ENCODE results near the gene CMC2.

The CMC2 gene

GRCh38 chr16:81006813-81007695 is at the start of gene CMC2, which contains the start of gene CENPN:
Gene CMC2 (minus strand): TSS chr16:81006885. CDS start chr16:80997394, 9,491 bp downstream.
Gene CENPN (plus strand): TSS chr16:81007214. CDS start chr16:81011940, 4,726 bp downstream.
- DNase-seq = peak; percentile 84

GRCh38 chr16:81053761-81054160 is 47.1 kb upstream of the CMC2 start:
- no peak for DNase-seq

GRCh38 chr16:81042821-81043220 is 36.1 kb upstream of the CMC2 start:
- DNase-seq = no peak

GRCh38 chr16:81041696-81042095 is 35.0 kb upstream of the CMC2 start:
- DNase-seq = no peak

- no peak for DNase-seq
Measured at GRCh38 chr16:81040842-81041241, 34.2 kb upstream of the CMC2 start.

GRCh38 chr16:81040131-81040530 is 33.4 kb upstream of the CMC2 start:
- no peak for DNase-seq

- no peak for DNase-seq
Measured at GRCh38 chr16:81036751-81037350, 30.2 kb upstream of the CMC2 start.

GRCh38 chr16:81035975-81036750 is 29.5 kb upstream of the CMC2 start:
- DNase-seq = no peak

GRCh38 chr16:81035398-81035974 is 28.8 kb upstream of the CMC2 start, which contains the start of gene ATMIN:
Gene ATMIN (plus strand): TSS chr16:81035842. CDS start chr16:81035871, 29 bp downstream.
- peak; percentile 80 for DNase-seq

GRCh38 chr16:81029930-81030604 is 23.4 kb upstream of the CMC2 start:
- no peak for DNase-seq

- DNase-seq = no peak
Measured at GRCh38 chr16:81026429-81026828, 19.7 kb upstream of the CMC2 start.

GRCh38 chr16:81018496-81018895 is 11.8 kb upstream of the CMC2 start:
- DNase-seq = no peak

GRCh38 chr16:81014672-81015071 is 8.0 kb upstream of the CMC2 start:
- DNase-seq = no peak

- DNase-seq = no peak
Measured at GRCh38 chr16:81012974-81013373, 6.3 kb upstream of the CMC2 start.

GRCh38 chr16:81008505-81008789 is 1.8 kb upstream of the CMC2 start:
- DNase-seq = no peak

- DNase-seq = peak; percentile 12
Measured at GRCh38 chr16:81006211-81006812, 373 bp downstream of the CMC2 start.

- DNase-seq = no peak
Measured at GRCh38 chr16:81005610-81006161, 999 bp downstream of the CMC2 start.

GRCh38 chr16:81004646-81005353 is 1.9 kb downstream of the CMC2 start:
- DNase-seq = peak; percentile 28

- DNase-seq = no peak
Measured at GRCh38 chr16:81003610-81004460, 2.9 kb downstream of the CMC2 start.

GRCh38 chr16:81003064-81003463 is 3.6 kb downstream of the CMC2 start:
- no peak for DNase-seq
